ENCODE results near the gene PER1.

DNA sequence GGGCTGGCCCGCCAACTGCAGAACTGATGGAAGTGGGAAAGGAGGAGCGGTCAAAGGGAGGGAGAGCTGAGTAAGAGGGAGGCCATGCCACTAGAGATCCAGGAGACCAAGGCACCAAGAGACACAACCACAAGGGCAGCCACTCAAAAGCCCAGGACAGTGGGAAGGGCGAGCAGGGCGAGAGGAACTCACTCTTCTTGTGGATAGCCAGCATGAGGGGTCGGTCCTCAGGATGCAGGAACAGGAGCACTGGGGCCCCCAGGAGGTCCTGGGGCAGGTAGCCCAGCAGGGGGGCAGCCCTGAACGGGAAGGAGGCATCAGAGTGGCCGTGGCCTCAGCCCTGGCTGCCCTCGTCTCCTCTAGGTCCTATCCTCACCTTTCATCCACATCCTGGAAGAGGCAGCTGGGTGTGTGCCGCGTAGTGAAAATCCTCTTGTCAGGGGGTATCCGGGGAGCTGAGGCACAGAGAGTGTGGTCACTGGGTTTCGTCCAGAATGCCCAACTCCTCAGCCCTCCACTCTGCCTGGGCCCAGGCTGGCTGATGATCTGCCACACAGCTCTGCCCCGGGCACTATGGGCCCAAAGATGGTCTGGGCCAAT, 4.3 kb downstream of the PER1 start:
- TF ChIP-seq CREB1 (IDR thresholded peaks at IDR 0.05; ENCODE audit: low read depth) (no peak), RCOR1 (conservative IDR thresholded peaks at IDR 0.05; ENCODE audit: low read depth, low read length) (no peak), POLR2A (IDR thresholded peaks at IDR 0.05; ENCODE audit: low read depth, low read length) (no peak), SRF (IDR thresholded peaks at IDR 0.05; ENCODE audit: low read depth in 2 of 2, low read length in 2 of 2) (no peak), POLR2AphosphoS5 (IDR thresholded peaks at IDR 0.05; ENCODE audit: low read length) (peak; percentile 51), EZH2 (IDR thresholded peaks at IDR 0.05; ENCODE audit: borderline replicate concordance, control insufficient read depth, low read depth, low read length) (no peak), SUZ12 (IDR thresholded peaks at IDR 0.05; ENCODE audit: unreplicated experiment) (no peak), JUNB (IDR thresholded peaks at IDR 0.05) (no peak), ZNF24 (IDR thresholded peaks at IDR 0.05) (no peak), ZNF274 (IDR thresholded peaks at IDR 0.05; ENCODE audit: insufficient read depth, insufficient read length) (no peak), NFYB (IDR thresholded peaks at IDR 0.05; ENCODE audit: insufficient read depth, low read depth, low read length) (no peak)
- TF ChIP-seq, protein P1, sequence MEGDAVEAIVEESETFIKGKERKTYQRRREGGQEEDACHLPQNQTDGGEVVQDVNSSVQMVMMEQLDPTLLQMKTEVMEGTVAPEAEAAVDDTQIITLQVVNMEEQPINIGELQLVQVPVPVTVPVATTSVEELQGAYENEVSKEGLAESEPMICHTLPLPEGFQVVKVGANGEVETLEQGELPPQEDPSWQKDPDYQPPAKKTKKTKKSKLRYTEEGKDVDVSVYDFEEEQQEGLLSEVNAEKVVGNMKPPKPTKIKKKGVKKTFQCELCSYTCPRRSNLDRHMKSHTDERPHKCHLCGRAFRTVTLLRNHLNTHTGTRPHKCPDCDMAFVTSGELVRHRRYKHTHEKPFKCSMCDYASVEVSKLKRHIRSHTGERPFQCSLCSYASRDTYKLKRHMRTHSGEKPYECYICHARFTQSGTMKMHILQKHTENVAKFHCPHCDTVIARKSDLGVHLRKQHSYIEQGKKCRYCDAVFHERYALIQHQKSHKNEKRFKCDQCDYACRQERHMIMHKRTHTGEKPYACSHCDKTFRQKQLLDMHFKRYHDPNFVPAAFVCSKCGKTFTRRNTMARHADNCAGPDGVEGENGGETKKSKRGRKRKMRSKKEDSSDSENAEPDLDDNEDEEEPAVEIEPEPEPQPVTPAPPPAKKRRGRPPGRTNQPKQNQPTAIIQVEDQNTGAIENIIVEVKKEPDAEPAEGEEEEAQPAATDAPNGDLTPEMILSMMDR (IDR thresholded peaks at IDR 0.05 in 2 of 3, conservative IDR thresholded peaks at IDR 0.05 in 1 of 3; ENCODE audit: control insufficient read depth in 2 of 3, extremely low read depth in 1 of 3, insufficient read depth in 1 of 3, low read depth in 3 of 3, low read length in 3 of 3), result no peak
